NCI-H510A (cell line): ENCODE data around the gene SELENON.

Source experiments
- DNase-seq: peaks from one replicate; lab custom pipeline; 2025; lab: John Stamatoyannopoulos, UW

SELENON gene

GRCh38 chr1:25771221-25772114, 28.5 kb upstream of the SELENON start:
- DNase-seq: peak; percentile 41

- no peak for DNase-seq
Measured at GRCh38 chr1:25772164-25772563, 27.8 kb upstream of the SELENON start.

DNA sequence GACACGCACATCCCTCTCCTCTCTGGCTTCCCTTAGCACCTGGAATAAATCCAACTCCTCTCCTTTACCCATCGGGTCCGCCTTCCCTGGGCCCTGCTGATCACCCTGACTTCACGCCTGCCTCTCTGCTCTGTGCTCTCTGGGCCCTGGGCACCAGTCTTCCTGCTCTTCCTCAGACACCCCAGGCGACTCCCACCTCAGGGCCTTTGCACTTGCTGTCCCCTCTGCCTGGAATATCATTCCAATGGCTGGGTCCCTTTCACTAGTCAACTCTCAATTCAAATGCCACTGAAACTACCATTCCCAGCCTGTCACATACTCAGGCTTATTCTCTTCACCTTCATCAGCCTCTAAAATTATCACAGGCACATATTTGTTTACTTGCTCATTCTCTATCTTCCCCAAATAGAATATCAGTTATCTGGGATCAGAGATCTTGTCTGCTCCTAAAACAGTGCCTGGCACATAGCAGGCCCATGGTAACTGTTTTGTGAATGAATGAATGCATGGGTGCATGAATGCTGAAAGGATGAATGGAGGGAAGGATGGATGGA, 27.2 kb upstream of the SELENON start:
- DNase-seq: no peak

GRCh38 chr1:25773441-25774125, 26.4 kb upstream of the SELENON start:
- DNase-seq: no peak

- DNase-seq: no peak
Measured at GRCh38 chr1:25774206-25774803, 25.7 kb upstream of the SELENON start.

GRCh38 chr1:25774921-25775771, 24.8 kb upstream of the SELENON start:
- no peak for DNase-seq

DNA sequence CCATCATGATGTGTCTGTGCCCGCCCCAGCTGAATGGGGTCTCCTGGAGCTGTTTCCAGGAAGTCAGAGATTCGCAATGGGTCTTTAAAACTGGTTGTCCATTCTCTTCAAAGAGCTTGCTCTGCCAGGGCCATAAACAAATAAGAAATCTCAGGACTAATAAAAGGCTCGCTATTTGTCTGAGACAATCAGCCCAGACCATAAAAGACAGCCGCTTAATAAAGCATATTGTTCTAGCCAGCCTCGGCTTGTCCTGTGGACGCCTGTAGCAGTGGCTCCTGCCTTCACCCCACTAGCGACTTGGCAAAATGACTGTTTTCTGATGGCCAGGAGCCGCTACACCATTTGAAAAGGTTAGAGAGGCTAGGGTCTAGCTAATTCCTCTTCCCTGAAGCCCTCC, 20.6 kb upstream of the SELENON start:
- DNase-seq: no peak

DNA sequence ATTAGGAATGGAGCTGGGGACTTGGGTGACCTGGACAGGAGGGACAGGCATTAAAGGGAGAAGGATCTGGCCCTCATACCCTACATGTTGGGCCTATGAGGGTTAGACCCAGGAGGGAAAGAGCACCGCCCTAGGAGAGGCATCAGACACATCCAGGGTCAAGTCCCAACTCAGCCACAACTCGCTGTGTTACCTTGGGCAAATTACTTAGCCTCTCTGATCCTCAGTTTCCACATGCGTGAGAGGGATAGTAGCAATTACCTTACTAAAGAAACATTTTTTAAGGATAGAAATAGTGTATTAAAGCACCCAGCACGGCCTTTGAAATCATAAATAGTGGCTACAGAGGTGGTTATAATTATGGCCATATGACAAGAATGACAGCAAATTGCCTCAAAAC, 20.1 kb upstream of the SELENON start:
- no peak for DNase-seq

DNA sequence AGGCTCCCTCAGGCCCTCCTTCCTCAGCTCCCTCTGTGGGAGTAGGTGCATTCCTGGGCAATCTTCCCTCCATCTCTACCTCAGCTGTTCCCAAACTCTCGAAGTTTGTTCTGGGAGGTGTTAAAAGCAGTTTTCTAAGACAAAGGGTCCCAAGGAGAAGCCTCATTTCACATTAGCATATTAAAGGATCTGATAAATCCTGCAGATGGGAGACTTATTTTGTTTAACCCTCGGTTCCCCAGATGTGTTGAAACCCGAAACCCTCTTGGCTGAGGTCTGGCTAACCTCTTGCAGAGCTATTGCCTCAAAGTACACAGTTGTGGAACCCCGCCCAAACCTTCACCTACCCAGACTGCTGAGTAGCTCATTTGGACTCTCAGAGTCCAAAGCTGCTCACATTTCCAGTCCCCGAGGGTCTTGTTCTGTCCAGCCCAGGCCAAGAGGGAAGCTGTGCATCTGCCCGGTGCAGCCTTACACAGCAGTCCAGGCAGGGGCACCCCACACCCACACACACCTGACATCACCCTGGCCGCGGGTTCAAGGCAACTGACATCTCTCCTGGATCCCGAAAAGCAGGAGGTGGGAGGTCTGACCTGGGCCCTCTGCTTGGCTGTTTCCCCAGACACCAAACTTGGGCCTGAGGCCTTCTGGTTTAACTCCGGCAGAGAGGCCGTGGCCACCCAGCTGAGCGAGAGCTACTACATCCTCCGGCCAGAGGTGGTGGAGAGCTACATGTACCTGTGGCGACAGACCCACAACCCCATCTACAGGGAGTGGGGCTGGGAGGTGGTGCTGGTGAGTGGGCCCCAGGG, 19.5 kb upstream of the SELENON start:
- DNase-seq: peak; percentile 32

- no peak for DNase-seq
Measured at GRCh38 chr1:25781130-25781433, 18.9 kb upstream of the SELENON start.

DNA sequence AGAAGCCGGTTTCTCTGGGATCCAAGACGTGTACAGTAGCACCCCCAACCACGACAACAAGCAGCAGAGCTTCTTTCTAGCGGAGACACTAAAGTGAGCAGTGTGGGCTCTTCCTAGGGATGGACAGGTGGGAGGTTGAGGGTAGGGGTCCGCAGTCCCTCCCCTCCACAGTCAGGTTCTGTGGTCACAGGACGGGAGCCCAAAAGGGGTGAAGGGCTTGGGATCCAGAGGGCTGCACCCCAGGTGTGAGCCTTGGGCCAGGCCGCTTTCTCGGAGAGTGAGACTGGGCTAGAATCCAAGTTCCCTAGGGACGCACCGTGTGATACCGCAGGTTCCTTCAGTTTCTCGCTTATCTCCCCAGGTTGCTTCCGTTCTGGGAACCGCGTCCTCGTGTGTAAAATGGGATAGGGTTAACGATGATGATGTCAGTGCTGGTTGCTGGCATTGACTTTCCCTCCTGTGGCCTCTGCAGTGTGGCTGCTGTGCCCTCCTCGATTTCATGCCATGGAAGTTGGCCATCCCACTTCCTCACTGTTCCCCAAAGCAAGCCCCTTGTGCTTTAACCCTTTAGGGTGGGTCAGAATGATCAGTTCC, 17.3 kb upstream of the SELENON start:
- DNase-seq: no peak

- DNase-seq: no peak
Measured at GRCh38 chr1:25784575-25785051, 15.4 kb upstream of the SELENON start.

DNA sequence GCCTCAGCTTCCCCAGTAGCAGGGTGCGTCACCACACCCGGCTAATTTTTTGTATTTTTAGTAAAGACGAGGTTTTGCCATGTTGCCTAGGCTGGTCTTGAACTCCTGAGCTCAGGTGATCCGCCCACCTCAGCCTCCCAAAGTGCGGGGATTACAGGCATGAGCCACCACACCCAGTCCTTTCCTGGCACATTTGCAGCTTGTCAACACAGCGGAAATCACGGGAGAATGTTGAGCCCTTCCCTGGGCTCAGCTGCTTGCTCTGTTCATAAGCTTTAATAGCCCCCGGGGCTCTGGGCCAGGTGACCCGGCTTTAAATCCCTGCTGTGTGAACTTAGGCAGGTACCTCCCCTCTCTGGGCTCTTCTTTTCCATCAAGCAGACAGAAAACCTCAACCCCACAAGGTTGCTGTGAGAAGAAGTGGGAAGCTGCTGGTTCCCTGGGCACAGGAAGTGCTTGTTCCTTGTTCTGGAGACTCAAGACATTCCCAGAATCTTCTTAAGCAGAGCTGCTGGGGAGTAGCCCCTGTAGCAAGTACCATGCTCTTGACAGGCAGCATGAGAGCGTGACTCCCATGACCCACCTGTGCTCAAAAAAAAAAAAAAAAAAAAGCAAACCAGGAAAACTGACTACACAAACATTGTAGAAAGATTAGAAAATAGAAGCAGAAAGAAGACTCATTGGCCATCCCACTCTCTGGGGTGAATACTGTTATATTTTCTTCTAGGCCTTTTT, 14.5 kb upstream of the SELENON start:
- DNase-seq: no peak

- DNase-seq: no peak
Measured at GRCh38 chr1:25786887-25787759, 12.9 kb upstream of the SELENON start.

GRCh38 chr1:25787760-25788166, 12.2 kb upstream of the SELENON start:
- no peak for DNase-seq

- DNase-seq: no peak
Measured at GRCh38 chr1:25790472-25790871, 9.5 kb upstream of the SELENON start.

DNA sequence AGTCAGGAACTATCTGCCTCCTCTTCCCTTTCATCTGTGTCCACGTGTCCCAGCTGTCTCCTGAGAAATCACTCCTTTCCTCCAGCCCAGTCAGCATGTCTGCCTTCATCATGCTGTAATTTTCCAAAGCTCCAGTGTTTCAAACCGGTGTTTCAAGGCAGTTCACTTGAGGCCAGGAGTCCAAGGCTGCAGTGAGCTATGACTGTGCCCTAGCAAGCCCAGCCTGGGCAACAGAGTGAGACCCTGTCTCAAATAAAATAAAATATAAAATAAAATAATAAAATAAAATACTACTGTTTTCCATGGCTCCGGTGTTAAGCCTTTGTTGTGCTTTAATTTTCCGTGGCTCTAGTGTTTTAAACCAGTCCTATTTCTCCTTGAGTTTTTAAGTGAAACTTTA, 7.9 kb upstream of the SELENON start:
- DNase-seq: no peak

- DNase-seq: no peak
Measured at GRCh38 chr1:25793585-25794170, 6.3 kb upstream of the SELENON start.
